IMR-90 (cell line): ENCODE results near the gene FAM3D. TPM values are rescaled to one million over a fixed set of nuclear protein-coding genes. Genes with fewer than 3 reads are reported as not detected.

Experiments used
- polyA plus RNA-seq, 3 experiments: library from polyadenylated mRNA; depleted of rRNA; stranded (reverse); fragments of >200 nt; gene quantifications; 2 replicates each; pipeline ENCODE4 v1.2.3, GENCODE V29; 2012; ENCODE audit warnings: low replicate concordance in 1 of 3
- total RNA-seq: library from RNA; depleted of rRNA; stranded (reverse); fragments of >200 nt; gene quantifications from 2 replicates; pipeline ENCODE4 v1.2.3, GENCODE V29; 2012; rRNA removed

The FAM3D gene
- total and polyA plus RNA-seq, 2 of the 4 experiments (the other 2 are of a cell fraction) = not detected

Other genes starting within 250 kb of the FAM3D start
- 73.5 and 86.9 TPM in 2 replicates for gene PDHB, start 232.9 kb downstream of the FAM3D start, total RNA-seq
- 63.8 and 69.2 TPM in 2 replicates for gene PDHB, start 232.9 kb downstream of the FAM3D start, polyA plus RNA-seq (2012; rRNA removed)
- gene KCTD6, start 174.7 kb downstream of the FAM3D start, total RNA-seq = 7.0 and 9.4 TPM in 2 replicates
- gene KCTD6, start 174.7 kb downstream of the FAM3D start, polyA plus RNA-seq (2012; rRNA removed) = 5.6 and 9.2 TPM in 2 replicates
- 15.6 and 17.8 TPM in 2 replicates for gene ACOX2, start 129.6 kb downstream of the FAM3D start, total RNA-seq
- 26.8 and 32.9 TPM in 2 replicates for gene ACOX2, start 129.6 kb downstream of the FAM3D start, polyA plus RNA-seq (2012; rRNA removed)
- not detected in 2 replicates for gene FAM107A, start 89.4 kb downstream of the FAM3D start, total RNA-seq
- gene FAM107A, start 89.4 kb downstream of the FAM3D start, polyA plus RNA-seq (2012; rRNA removed) = not detected in 2 replicates